ENCODE measurements around the gene KRT9. TPM values are rescaled to one million over a fixed set of nuclear protein-coding genes. Genes with fewer than 3 reads are reported as not detected.

Gene KRT9
- total and polyA plus RNA-seq, 2 experiments from 2014 or later, result not detected

GRCh38 chr17:41527063-41528023 lies 44.5 kb downstream of the KRT9 start:
- H3K9me2 ChIP-seq (replicated peaks; ENCODE audit: insufficient read depth), result no peaks in the 10 kb centered on the region
- peak overlapping the region; percentile 78 for H3K4me2 ChIP-seq
- H3K4me1 ChIP-seq (ENCODE audit: insufficient read depth), result peaks cover 39% of the 10 kb centered on the region
- no peak overlapping the region for H2AFZ ChIP-seq
- H3K27ac ChIP-seq, result peak overlapping the region; percentile 98
- H3K27me3 ChIP-seq, result no peaks in the 10 kb centered on the region
- 7% methylated on average over 55 of the region's 62 CpGs for WGBS (ENCODE audit: low lambda C conversion rate, missing lambda C conversion rate)
- peak overlapping the region; percentile 58 for H3K4me3 ChIP-seq
- no peaks in the 10 kb centered on the region for H3K36me3 ChIP-seq (replicated peaks; ENCODE audit: insufficient read depth, low read depth)
- peaks cover 21% of the 10 kb centered on the region for H3K79me2 ChIP-seq
- H4K20me1 ChIP-seq (ENCODE audit: insufficient read depth, poor library complexity, severe bottlenecking), result peaks cover 27% of the 10 kb centered on the region
- DNase-seq (ENCODE audit: low spot score), result peak; percentile 57
- no peaks in the 10 kb centered on the region for H3K9me3 ChIP-seq (ENCODE audit: low read depth)
- TF ChIP-seq EZH2phosphoT487 (IDR thresholded peaks at IDR 0.05; ENCODE audit: low read depth, severe bottlenecking, unreplicated experiment) (no peak), EZH2 (IDR thresholded peaks at IDR 0.05; ENCODE audit: borderline replicate concordance) (no peak)
- TF ChIP-seq, protein P1, sequence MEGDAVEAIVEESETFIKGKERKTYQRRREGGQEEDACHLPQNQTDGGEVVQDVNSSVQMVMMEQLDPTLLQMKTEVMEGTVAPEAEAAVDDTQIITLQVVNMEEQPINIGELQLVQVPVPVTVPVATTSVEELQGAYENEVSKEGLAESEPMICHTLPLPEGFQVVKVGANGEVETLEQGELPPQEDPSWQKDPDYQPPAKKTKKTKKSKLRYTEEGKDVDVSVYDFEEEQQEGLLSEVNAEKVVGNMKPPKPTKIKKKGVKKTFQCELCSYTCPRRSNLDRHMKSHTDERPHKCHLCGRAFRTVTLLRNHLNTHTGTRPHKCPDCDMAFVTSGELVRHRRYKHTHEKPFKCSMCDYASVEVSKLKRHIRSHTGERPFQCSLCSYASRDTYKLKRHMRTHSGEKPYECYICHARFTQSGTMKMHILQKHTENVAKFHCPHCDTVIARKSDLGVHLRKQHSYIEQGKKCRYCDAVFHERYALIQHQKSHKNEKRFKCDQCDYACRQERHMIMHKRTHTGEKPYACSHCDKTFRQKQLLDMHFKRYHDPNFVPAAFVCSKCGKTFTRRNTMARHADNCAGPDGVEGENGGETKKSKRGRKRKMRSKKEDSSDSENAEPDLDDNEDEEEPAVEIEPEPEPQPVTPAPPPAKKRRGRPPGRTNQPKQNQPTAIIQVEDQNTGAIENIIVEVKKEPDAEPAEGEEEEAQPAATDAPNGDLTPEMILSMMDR (IDR thresholded peaks at IDR 0.05; ENCODE audit: poor library complexity), result no peak

GRCh38 chr17:41524261-41524660 lies 47.6 kb downstream of the KRT9 start:
- H3K4me3 ChIP-seq, result no peak overlapping the region
- TF ChIP-seq EZH2 (IDR thresholded peaks at IDR 0.05; ENCODE audit: borderline replicate concordance) (no peak), EZH2phosphoT487 (IDR thresholded peaks at IDR 0.05; ENCODE audit: low read depth, severe bottlenecking, unreplicated experiment) (no peak)
- TF ChIP-seq, protein P1 (IDR thresholded peaks at IDR 0.05; ENCODE audit: poor library complexity), result no peak

DNA sequence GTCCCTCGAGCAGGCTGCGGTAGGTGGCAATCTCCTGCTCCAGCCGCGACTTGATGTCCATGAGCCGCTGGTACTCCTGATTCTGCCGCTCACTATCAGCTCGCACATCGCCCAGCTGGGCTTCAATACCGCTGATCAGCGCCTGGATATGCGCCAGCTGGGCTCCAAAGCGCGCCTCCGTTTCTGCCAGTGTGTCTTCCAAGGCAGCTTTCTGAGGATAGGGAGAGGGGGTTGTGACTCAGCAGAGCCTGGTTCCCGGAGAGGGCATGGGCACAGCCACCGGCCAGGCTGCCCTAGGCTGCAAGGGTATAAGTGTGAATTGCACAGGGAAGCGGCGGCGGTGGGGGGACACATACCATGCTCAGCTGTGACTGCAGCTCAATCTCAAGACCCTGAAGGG lies 48.1 kb downstream of the KRT9 start:
- Histone ChIP-seq H3K9me2 (replicated peaks; ENCODE audit: insufficient read depth) (no peaks in the 10 kb centered on the region), H3K27me3 (no peaks in the 10 kb centered on the region), H3K79me2 (peaks cover 21% of the 10 kb centered on the region), H3K4me3 (no peak overlapping the region), H3K4me1 (ENCODE audit: insufficient read depth) (peaks cover 48% of the 10 kb centered on the region), H4K20me1 (ENCODE audit: insufficient read depth, poor library complexity, severe bottlenecking) (peaks cover 27% of the 10 kb centered on the region), H3K27ac (peak overlapping the region; percentile 98), H3K9me3 (ENCODE audit: low read depth) (no peaks in the 10 kb centered on the region), H3K4me2 (peak overlapping the region; percentile 78), H2AFZ (no peak overlapping the region), H3K36me3 (replicated peaks; ENCODE audit: insufficient read depth, low read depth) (no peaks in the 10 kb centered on the region)
- TF ChIP-seq, protein P1 (IDR thresholded peaks at IDR 0.05; ENCODE audit: poor library complexity), result no peak
- no peak for TF ChIP-seq EZH2phosphoT487 (IDR thresholded peaks at IDR 0.05; ENCODE audit: low read depth, severe bottlenecking, unreplicated experiment)
- no peak for TF ChIP-seq EZH2 (IDR thresholded peaks at IDR 0.05; ENCODE audit: borderline replicate concordance)
- 88% methylated on average over 18 of the region's 19 CpGs for WGBS (ENCODE audit: low lambda C conversion rate, missing lambda C conversion rate)
- DNase-seq (ENCODE audit: low spot score), result no peak

More at GRCh38 chr17:41524261-41524660, 47.6 kb downstream of the KRT9 start:
- H3K9me2 ChIP-seq (replicated peaks; ENCODE audit: insufficient read depth), result no peaks in the 10 kb centered on the region
- H3K36me3 ChIP-seq (replicated peaks; ENCODE audit: insufficient read depth, low read depth), result no peaks in the 10 kb centered on the region
- peak overlapping the region; percentile 78 for H3K4me2 ChIP-seq
- H3K27ac ChIP-seq, result peak overlapping the region; percentile 98
- peaks cover 48% of the 10 kb centered on the region for H3K4me1 ChIP-seq (ENCODE audit: insufficient read depth)
- peaks cover 27% of the 10 kb centered on the region for H4K20me1 ChIP-seq (ENCODE audit: insufficient read depth, poor library complexity, severe bottlenecking)
- H3K9me3 ChIP-seq (ENCODE audit: low read depth), result no peaks in the 10 kb centered on the region
- peaks cover 21% of the 10 kb centered on the region for H3K79me2 ChIP-seq
- H3K27me3 ChIP-seq, result no peaks in the 10 kb centered on the region
- 87% methylated on average over 11 of the region's 11 CpGs for WGBS (ENCODE audit: low lambda C conversion rate, missing lambda C conversion rate)
- no peak overlapping the region for H2AFZ ChIP-seq
- no peak for DNase-seq (ENCODE audit: low spot score)

Data from hepatocyte (in vitro differentiated cells).